Hematopoietic multipotent progenitor cell treated with erythropoietin and hydrocortisone succinate and interleukin-3 and kit ligand, for 8 days (in vitro differentiated cells): ENCODE measurements around the gene KRT9.
A peak's percentile ranks its signal among the peaks of the same experiment; 100 is the strongest.
"Not testable (repeated sequence)": the region's sequence is repeated elsewhere in the genome, so short reads cannot be mapped to it uniquely, and the experiment has no call there.

Experiments used
- DNase-seq: peaks from one replicate; pipeline ENCODE4 v3.0.0-alpha.2; 2015

KRT9 gene

GRCh38 chr17:41576740-41577139 lies 4.9 kb upstream of the KRT9 start:
- not testable (repeated sequence) for DNase-seq

GRCh38 chr17:41575336-41575735 lies 3.5 kb upstream of the KRT9 start:
- DNase-seq: no peak

GRCh38 chr17:41567317-41567716 lies 4.5 kb downstream of the KRT9 start:
- no peak for DNase-seq

GRCh38 chr17:41565338-41565737 lies 6.5 kb downstream of the KRT9 start:
- no peak for DNase-seq

GRCh38 chr17:41563607-41564170 lies 8.2 kb downstream of the KRT9 start:
- no peak for DNase-seq

GRCh38 chr17:41561554-41561953 lies 10.3 kb downstream of the KRT9 start:
- DNase-seq: no peak

- DNase-seq: no peak
Measured at GRCh38 chr17:41559548-41559947, 12.3 kb downstream of the KRT9 start.

GRCh38 chr17:41556931-41557330 lies 14.9 kb downstream of the KRT9 start:
- no peak for DNase-seq

- DNase-seq: no peak
Measured at GRCh38 chr17:41556306-41556705, 15.6 kb downstream of the KRT9 start.

GRCh38 chr17:41555105-41555887 lies 16.6 kb downstream of the KRT9 start:
- DNase-seq: no peak

- no peak for DNase-seq
Measured at GRCh38 chr17:41553987-41554680, 17.7 kb downstream of the KRT9 start.

- no peak for DNase-seq
Measured at GRCh38 chr17:41553176-41553575, 18.7 kb downstream of the KRT9 start.

- no peak for DNase-seq
Measured at GRCh38 chr17:41552455-41552854, 19.4 kb downstream of the KRT9 start.

- no peak for DNase-seq
Measured at GRCh38 chr17:41551365-41551764, 20.5 kb downstream of the KRT9 start.

- DNase-seq: peak; percentile 24
Measured at GRCh38 chr17:41549596-41550039, 22.2 kb downstream of the KRT9 start.

GRCh38 chr17:41548844-41549595 lies 22.8 kb downstream of the KRT9 start:
- peak; percentile 89 for DNase-seq

- peak; percentile 52 for DNase-seq
Measured at GRCh38 chr17:41547921-41548843, 23.7 kb downstream of the KRT9 start.

GRCh38 chr17:41547378-41547841 lies 24.4 kb downstream of the KRT9 start:
- DNase-seq: no peak

- no peak for DNase-seq
Measured at GRCh38 chr17:41546819-41547218, 25.0 kb downstream of the KRT9 start.

GRCh38 chr17:41545829-41546410 lies 25.9 kb downstream of the KRT9 start:
- DNase-seq: no peak

GRCh38 chr17:41544935-41545334 lies 26.9 kb downstream of the KRT9 start:
- DNase-seq: no peak

GRCh38 chr17:41544491-41544892 lies 27.4 kb downstream of the KRT9 start:
- DNase-seq: no peak
